ENCODE results near the gene SCUBE1.

GRCh38 chr22:43356881-43357280 is 13.7 kb upstream of the SCUBE1 start:
- TF ChIP-seq CTCF (IDR thresholded peaks at IDR 0.05) (no peak), POLR2A (IDR thresholded peaks at IDR 0.05) (no peak)

Data from esophagus squamous epithelium (tissue), 4 donors.